Subcutaneous preadipocyte (primary cell): Measurements from ENCODE around the gene CPN2. TPM values are rescaled to one million over a fixed set of nuclear protein-coding genes. Genes with fewer than 3 reads are reported as not detected.

Experiments
- total RNA-seq: library from RNA; depleted of rRNA; stranded (reverse); fragments of >200 nt; gene quantifications from 2 replicates; pipeline ENCODE4 v1.2.3, GENCODE V29; 2012

Gene CPN2, protein sequence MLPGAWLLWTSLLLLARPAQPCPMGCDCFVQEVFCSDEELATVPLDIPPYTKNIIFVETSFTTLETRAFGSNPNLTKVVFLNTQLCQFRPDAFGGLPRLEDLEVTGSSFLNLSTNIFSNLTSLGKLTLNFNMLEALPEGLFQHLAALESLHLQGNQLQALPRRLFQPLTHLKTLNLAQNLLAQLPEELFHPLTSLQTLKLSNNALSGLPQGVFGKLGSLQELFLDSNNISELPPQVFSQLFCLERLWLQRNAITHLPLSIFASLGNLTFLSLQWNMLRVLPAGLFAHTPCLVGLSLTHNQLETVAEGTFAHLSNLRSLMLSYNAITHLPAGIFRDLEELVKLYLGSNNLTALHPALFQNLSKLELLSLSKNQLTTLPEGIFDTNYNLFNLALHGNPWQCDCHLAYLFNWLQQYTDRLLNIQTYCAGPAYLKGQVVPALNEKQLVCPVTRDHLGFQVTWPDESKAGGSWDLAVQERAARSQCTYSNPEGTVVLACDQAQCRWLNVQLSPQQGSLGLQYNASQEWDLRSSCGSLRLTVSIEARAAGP
- total RNA-seq = not detected in 2 replicates

DNA sequence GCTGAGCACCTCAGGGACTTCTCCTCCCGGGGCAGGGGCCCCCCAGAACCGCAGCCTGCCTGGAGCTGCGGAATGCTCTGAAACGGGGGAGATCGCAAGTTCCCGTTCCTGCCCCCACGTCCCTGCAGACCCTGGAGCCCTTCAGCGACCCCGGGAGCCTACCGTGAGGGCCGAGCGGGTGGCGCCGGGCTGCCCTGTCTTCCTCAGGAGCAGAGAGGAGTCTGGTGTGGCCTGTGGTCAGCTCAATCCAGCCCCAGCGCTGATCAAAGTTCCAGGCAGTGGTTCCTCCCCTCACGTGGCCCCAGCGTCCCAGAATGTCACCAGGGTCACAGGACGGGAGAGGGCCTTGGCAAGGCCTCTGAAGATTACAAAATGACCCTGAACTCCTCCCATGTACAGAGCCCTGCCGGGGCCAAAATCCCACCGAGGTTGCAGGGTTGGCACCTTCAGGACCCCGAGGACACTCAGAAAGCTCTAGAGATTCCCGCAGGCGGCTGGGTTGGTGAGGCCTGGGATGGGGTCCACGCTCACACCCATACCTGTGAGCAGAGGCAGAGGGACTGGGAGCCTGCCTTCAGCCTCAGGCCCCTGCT lies at the start of gene CPN2:
CPN2 (minus strand) TSS at position 249 of the 593 bp plus-strand sequence. CDS start 8,626 bp downstream, outside the sequence.

DNA sequence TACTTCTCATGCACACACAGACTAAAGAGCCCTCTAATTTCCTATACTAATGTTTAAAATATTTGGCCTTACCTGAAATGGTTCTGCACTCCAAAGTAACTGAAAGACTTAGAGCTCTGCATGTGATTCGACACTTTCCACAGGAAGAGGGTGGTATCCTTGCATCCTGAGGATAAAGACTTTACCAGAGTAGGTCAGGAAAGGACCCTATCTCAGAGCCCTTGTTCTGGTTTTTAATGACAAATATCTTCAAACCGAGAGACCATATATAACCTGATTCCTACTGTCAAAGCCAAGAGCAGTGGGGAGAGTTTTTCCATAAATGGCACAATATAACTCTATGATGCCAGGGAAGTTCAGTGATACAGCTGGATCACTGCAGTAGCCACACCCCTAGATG lies 48.0 kb upstream of the CPN2 start, which contains the start of gene GP5:
GP5 (minus strand) TSS at position 101 of the 400 bp plus-strand sequence. CDS start 984 bp downstream, outside the sequence.

DNA sequence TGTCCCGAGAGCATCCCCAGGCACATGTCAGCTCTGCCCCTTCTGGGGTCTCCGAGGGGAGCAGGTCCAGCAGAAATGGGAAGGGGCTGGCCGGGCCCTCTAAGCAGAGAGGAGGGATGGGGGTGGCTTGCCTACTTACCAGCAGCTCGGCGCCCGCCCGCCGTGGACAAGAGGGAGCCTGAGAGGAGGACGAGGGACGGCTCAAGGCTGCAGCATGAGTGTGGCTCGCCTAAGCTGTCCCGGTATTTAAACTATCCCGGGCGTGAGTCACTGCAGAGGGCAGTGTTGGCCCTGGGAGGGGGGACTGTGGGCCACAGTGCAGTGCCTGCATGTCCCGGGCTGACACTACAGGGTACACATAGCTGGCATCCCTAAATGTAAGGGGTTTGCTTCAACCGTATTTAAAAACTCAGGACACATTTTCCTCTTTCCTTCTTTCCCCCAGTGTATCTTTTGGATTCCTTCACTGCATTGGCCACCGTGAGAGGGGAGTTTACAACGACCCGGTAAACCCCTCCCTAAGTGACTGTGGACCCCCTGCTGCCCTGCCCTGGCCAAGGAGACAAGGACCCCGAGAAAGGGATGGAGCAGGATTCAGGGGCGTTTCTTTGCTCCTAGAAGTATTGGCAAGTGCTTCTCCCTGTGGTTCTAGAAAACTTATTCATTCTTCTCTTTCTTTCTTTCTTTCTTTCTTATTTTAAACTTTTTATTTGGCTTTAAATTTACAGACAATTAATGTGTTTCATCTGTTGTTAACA lies 18.6 kb upstream of the CPN2 start, which contains the start of gene LRRC15:
LRRC15 (minus strand) TSS at position 222 of the 758 bp plus-strand sequence. CDS start 8,700 bp downstream, outside the sequence.

Other genes starting within 250 kb of the CPN2 start
- gene HES1, start 215.2 kb downstream of the CPN2 start, total RNA-seq = 0.39 TPM in 1 of 2 replicates, not detected in the other
- under 0.01 TPM in 2 replicates for gene LRRC15, start 18.4 kb upstream of the CPN2 start, total RNA-seq
- under 0.01 TPM in 1 of 2 replicates, not detected in the other for gene GP5, start 47.9 kb upstream of the CPN2 start, total RNA-seq
- gene ATP13A3, start 135.7 kb upstream of the CPN2 start, total RNA-seq = 188 and 285 TPM in 2 replicates